HUES6 (cell line): Measurements from ENCODE around the gene ZNF518B.

ENCODE experiments used
- H3K27ac ChIP-seq: 2 replicates; pipeline ENCODE4 v1.7.0; 2013; ENCODE audit warnings: low read depth, mild to moderate bottlenecking, low read length, inconsistent platforms
- H3K27me3 ChIP-seq: 2 replicates; pipeline ENCODE4 v1.6.1; 2013; ENCODE audit warnings: low read length; ENCODE audit not compliant: control insufficient read depth, insufficient read depth
- H3K36me3 ChIP-seq: 2 replicates; pipeline ENCODE4 v1.6.1; 2013; ENCODE audit warnings: low read length; ENCODE audit not compliant: control insufficient read depth, insufficient read depth
- H3K4me1 ChIP-seq: 2 replicates; pipeline ENCODE4 v1.6.1; 2013; ENCODE audit warnings: low read length; ENCODE audit not compliant: control insufficient read depth, insufficient read depth
- H3K4me3 ChIP-seq: 2 replicates; pipeline ENCODE4 v1.5.1; 2013; ENCODE audit warnings: low read depth, low read length
- H3K9ac ChIP-seq: one replicate; pipeline ENCODE4 v1.6.1; 2013; ENCODE audit warnings: mild to moderate bottlenecking, low read length
- H3K9me3 ChIP-seq: 2 replicates; pipeline ENCODE4 v1.6.1; 2013; ENCODE audit warnings: low read depth, low read length; ENCODE audit not compliant: control insufficient read depth, insufficient read depth

ZNF518B gene

DNA sequence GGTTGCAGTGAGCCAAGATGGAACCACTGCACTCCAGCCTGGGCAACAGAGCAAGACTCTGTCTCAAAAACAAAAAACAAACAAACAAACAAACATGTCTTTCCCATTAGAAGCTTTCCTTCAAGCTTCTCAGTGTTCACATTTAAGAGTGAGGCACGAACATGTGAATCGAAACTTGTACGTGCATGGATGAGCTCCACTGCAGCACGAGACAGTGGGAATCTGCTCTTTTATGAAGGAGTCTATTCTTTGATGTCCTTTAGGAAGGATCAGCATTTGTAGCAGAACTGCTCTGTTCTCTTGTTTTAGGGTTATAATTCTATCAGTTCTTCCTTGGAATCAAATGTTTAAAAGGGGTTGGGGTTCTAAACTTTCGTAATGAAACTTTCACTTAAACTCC lies 23.4 kb upstream of the ZNF518B start:
- no peak overlapping the region for H3K9ac ChIP-seq

DNA sequence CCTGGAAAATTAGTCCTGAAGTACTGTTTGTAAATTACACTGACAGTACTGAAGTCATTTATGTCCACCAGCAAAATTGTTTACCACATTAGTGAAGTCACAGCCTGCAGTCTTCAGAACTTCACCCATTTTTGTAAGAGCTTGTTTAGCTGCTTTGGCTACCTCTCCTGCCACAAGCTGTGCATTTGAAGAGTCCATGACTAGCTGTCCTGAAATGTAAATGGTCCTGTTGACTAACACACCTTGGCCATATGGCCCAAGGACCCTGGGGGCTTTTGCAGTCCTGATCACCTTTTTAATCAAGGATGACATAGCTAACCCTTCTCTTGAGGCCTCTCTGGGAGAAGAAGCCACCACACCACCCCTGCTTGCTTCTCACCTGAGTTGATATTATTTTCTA lies 21.4 kb upstream of the ZNF518B start:
- peaks cover 6% of the 10 kb centered on the region; the same call in 1 of the 2 replicates for H3K4me1 ChIP-seq
- H3K4me3 ChIP-seq = no peak overlapping the region
- no peak overlapping the region for H3K27ac ChIP-seq
- no peaks in the 10 kb centered on the region for H3K36me3 ChIP-seq
- H3K9me3 ChIP-seq = no peaks in the 10 kb centered on the region
- H3K27me3 ChIP-seq = no peaks in the 10 kb centered on the region
- H3K9ac ChIP-seq = no peak overlapping the region

More for the DNA sequence above, 23.4 kb upstream of the ZNF518B start:
- H3K27ac ChIP-seq = no peak overlapping the region
- no peaks in the 10 kb centered on the region for H3K27me3 ChIP-seq
- no peaks in the 10 kb centered on the region for H3K36me3 ChIP-seq
- no peak overlapping the region for H3K4me3 ChIP-seq
- H3K4me1 ChIP-seq = peaks cover 6% of the 10 kb centered on the region; the same call in 1 of the 2 replicates
- H3K9me3 ChIP-seq = no peaks in the 10 kb centered on the region

DNA sequence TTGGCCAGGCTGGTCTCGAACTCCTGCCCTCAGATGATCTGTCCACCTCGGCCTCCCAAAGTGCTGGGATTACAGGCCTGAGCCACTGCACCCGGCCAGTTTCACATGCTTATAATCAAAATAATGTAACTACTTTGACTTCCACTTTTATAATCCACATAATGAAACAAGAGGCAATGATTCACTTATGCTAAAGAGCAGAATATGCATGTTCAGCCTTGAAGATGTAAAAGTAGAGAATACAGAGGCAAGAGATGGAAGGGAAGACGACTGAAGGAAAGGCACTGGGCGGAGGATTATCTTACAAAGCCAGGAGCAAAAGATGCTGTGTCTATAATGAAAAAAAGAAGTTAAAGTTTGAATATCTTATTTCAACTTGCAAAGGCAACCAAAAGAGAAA lies 13.3 kb upstream of the ZNF518B start:
- no peak overlapping the region for H3K9ac ChIP-seq
- no peak overlapping the region for H3K27ac ChIP-seq
- no peaks in the 10 kb centered on the region for H3K9me3 ChIP-seq
- H3K36me3 ChIP-seq = no peaks in the 10 kb centered on the region
- H3K4me3 ChIP-seq = no peak overlapping the region
- no peaks in the 10 kb centered on the region for H3K4me1 ChIP-seq
- no peaks in the 10 kb centered on the region; the same call in 1 of the 2 replicates for H3K27me3 ChIP-seq

DNA sequence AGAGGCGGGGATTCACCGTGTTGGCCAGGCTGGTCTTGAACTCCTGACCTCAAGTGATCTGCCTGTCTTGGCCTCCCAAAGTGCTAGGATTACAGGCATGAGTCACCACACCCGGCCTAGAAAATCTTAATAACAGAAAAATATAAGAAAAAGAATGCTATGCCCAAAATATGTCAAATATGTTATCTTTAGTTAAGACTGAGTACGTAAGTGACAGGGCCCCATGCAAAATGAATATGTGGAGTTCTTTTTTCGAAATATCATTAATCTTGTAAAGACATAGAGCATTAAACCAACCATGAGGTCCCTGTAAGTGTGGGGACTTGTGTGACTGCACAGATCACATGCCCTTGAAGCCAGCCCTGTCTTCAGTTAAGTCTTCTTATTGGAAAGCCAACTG lies 8.9 kb upstream of the ZNF518B start:
- H3K4me3 ChIP-seq = no peak overlapping the region
- no peaks in the 10 kb centered on the region for H3K36me3 ChIP-seq
- H3K27me3 ChIP-seq = peaks cover 34% of the 10 kb centered on the region
- no peak overlapping the region for H3K27ac ChIP-seq
- H3K4me1 ChIP-seq = no peaks in the 10 kb centered on the region; the same call in 1 of the 2 replicates
- H3K9me3 ChIP-seq = no peaks in the 10 kb centered on the region
- no peak overlapping the region for H3K9ac ChIP-seq

DNA sequence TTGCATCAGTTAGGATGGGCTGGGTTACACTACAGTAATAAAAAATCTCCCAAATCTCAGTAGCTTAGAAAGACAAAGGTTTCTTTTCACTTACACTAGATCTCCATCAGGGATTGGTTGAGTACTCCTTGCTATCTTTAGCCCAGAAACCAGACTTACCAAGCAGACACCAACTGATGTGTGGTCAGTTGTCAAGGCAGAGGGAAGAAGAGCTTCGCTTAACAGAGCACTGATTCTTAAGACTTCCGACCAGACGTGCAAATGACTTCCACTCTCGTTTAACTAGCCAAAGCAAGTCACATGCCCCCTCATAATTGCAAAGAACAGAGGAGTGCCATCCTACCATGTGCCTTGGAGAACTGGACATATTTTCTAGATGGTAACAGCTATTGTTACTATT lies 5.7 kb upstream of the ZNF518B start:
- no peak overlapping the region for H3K9ac ChIP-seq
- H3K4me1 ChIP-seq = peaks cover 11% of the 10 kb centered on the region
- no peaks in the 10 kb centered on the region for H3K9me3 ChIP-seq
- peaks cover 66% of the 10 kb centered on the region for H3K27me3 ChIP-seq
- H3K27ac ChIP-seq = no peak overlapping the region
- H3K4me3 ChIP-seq = no peak overlapping the region
- no peaks in the 10 kb centered on the region for H3K36me3 ChIP-seq

DNA sequence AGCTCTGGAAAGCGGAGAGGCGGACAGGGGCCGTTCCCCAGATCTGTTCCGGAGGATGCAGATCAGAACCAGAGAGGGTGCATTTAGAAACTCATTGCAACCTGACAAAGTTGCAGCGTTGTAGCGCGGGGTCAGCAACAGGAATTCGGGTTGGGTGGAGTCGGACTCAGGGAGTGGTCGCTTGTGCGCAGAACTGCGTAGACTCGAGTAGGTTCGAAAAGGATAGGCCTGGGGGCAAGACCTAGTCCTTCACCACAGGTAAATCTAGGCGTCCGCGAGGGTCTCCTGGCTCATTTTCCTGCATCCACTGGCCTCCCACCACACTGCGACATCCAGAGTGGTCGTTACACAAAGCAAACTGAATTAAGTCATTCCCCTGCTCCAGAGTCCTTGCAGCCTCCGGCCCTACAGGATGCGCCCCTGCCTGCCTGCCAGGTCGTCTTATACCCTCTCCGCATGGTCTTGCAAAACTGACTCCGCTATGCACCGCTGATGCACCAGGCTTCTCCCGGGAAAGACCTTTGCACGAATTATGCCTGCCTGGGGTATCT lies 4.7 kb upstream of the ZNF518B start:
- H3K27ac ChIP-seq = no peak overlapping the region
- peak overlapping the region; percentile 50 for H3K9ac ChIP-seq
- H3K36me3 ChIP-seq = no peaks in the 10 kb centered on the region
- H3K9me3 ChIP-seq = no peaks in the 10 kb centered on the region
- peaks cover 72% of the 10 kb centered on the region for H3K27me3 ChIP-seq
- peaks cover 16% of the 10 kb centered on the region for H3K4me1 ChIP-seq
- peak overlapping the region; percentile 84 for H3K4me3 ChIP-seq

DNA sequence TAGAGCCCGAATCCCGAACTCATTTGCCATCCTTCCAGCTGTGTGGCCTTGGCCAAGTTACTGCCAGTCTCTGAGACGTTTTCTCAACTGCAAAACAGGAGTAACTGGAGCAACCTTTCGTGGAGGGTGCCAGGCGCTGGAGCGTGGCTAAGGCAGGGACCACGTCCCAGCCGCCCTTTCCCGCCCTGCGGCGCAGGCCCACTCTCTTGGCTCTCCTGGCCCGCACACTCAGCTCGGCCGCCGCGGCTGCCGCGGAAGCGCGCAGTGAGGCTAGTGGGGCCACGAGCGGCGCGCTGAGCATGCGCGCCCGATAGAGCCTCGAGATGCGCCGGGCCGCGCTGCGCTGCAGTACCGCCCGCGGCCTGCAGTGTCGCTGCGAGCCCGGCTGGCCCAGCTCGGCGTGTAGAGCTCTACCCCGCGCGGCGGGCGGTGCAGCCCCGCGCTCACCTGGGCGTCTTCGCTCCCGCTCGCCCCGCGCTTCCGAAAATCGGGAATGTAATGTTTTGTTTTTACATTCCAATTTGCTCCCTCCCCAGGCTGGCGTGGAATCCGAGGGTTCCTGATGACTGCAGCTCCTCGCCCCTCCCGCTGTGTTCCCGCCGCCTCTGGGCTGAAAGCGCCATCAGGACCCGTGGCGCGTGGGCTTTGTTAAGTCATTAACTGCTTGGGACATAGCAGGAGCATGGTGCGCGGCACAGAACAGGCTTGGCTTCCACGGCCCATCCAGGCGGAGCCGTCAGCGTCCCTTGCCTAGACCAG lies 4.0 kb upstream of the ZNF518B start:
- no peaks in the 10 kb centered on the region for H3K36me3 ChIP-seq
- H3K9ac ChIP-seq = peak overlapping the region; percentile 50
- H3K27ac ChIP-seq = no peak overlapping the region
- H3K4me3 ChIP-seq = peak overlapping the region; percentile 84
- H3K4me1 ChIP-seq = peaks cover 17% of the 10 kb centered on the region
- no peaks in the 10 kb centered on the region for H3K9me3 ChIP-seq
- H3K27me3 ChIP-seq = peaks cover 76% of the 10 kb centered on the region

DNA sequence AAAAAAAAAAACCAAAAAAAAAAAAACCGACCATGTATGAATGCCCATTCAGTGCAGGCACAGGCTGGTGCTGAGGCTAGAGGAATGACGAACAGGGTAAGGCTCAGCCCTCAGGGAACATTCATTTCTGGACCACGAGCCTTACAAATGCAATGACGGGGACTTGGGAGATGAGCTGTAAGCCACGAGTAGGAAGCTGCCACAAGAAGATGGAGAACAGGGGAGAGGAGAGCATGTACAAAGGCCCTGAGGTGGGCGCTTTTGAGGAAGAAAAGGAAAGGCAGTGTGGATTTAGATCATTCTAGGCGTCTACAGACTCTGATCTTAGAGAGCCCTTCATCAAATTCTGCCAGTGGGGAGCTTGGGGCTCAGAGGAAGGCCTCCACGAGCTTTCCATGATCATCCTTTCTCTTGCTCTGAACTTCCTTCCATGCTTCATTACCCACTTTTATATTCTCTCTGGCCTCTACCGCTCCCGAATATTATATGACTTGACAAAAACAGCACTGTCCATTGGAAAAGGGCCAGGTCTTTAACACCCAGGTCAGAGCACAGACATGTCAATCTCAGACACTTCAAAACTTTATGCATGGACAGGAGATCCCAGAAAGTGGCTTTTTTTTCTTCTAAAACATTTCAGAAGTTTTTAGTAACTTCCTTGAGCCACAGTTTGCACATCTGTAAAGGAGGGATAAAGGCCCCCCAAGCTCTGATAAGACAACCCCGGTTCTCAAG lies 3.3 kb upstream of the ZNF518B start:
- Histone ChIP-seq H3K9me3 (no peaks in the 10 kb centered on the region), H3K27me3 (peaks cover 84% of the 10 kb centered on the region), H3K4me3 (peak overlapping the region; percentile 84), H3K27ac (no peak overlapping the region), H3K9ac (no peak overlapping the region), H3K4me1 (peaks cover 25% of the 10 kb centered on the region), H3K36me3 (no peaks in the 10 kb centered on the region)

DNA sequence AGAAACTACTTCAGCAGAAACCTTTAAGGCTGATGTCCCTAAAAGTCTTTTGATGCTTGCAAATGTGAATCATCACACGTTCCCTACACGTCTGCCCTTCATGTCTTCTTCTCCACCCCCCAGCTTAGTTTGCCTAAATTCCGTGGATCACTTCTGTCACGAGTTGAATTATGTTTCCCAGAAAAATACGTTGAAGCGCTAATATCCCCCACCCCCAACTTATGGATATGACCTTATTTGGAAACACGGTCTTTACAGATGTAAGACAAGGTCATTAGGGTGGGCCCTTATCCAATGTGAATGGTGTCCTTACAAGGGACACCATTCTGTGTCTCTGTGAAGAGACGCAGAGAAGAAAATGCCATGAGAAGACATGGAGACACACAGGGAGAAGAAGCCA lies 2.1 kb upstream of the ZNF518B start:
- Histone ChIP-seq H3K4me3 (no peak overlapping the region), H3K4me1 (peaks cover 37% of the 10 kb centered on the region), H3K9ac (no peak overlapping the region), H3K27me3 (peaks cover 86% of the 10 kb centered on the region), H3K9me3 (no peaks in the 10 kb centered on the region), H3K36me3 (peaks cover 5% of the 10 kb centered on the region), H3K27ac (no peak overlapping the region)

DNA sequence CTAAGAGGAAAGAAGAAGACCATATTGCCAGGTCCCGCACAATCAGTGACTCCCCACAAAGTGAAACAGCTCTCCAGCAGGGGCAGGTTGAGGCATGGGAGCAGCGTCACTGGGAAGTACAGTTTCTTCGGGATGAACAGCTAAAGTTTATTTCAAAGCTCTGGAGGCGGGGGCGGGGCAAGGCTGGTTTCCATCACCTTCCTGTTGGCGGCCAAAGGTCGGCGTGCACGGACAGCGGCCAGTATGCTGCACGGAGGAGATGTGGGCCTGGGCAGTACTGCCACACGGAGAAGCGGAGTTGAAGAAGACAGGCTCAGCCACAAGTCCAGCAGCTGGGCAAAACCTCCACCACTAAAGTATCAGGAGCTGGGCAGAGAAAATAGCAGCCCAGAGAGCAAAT lies 951 bp upstream of the ZNF518B start:
- Histone ChIP-seq H3K27ac (no peak overlapping the region), H3K27me3 (peaks cover 75% of the 10 kb centered on the region), H3K9me3 (no peaks in the 10 kb centered on the region), H3K4me3 (peak overlapping the region; percentile 76), H3K4me1 (peaks cover 37% of the 10 kb centered on the region), H3K36me3 (peaks cover 13% of the 10 kb centered on the region), H3K9ac (no peak overlapping the region)
